GM18873 (cell line): Measurements from ENCODE around the gene PPP6C.
"Not testable (repeated sequence)": the region's sequence is repeated elsewhere in the genome, so short reads cannot be mapped to it uniquely, and the experiment has no call there.

Source experiments
- ATAC-seq: cut with Tn5 transposase; IDR thresholded peaks from one replicate; pipeline ENCODE4 v1.9.1; 2021; ENCODE audit warnings: mild to moderate bottlenecking, moderate library complexity, moderate number of reproducible peaks; ENCODE audit not compliant: unreplicated experiment, low FRiP score

PPP6C gene

GRCh38 chr9:125143377-125144090, 46.1 kb downstream of the PPP6C start, which contains the start of gene SCAI:
SCAI (minus strand) TSS chr9:125143528; CDS start chr9:125143437, 91 bp downstream.
- ATAC-seq: peak; percentile 96

GRCh38 chr9:125142560-125143376, 46.8 kb downstream of the PPP6C start:
- ATAC-seq: no peak

- ATAC-seq: no peak
These were observed 47.9 kb downstream of the PPP6C start for GRCh38 chr9:125141751-125142150.

GRCh38 chr9:125141251-125141650, 48.4 kb downstream of the PPP6C start:
- ATAC-seq: no peak

- ATAC-seq: no peak
These were observed 49.0 kb downstream of the PPP6C start for GRCh38 chr9:125140576-125140975.

GRCh38 chr9:125137200-125137599, 52.4 kb downstream of the PPP6C start:
- no peak for ATAC-seq

GRCh38 chr9:125134976-125135375, 54.6 kb downstream of the PPP6C start:
- no peak for ATAC-seq

- no peak for ATAC-seq
These were observed 55.9 kb downstream of the PPP6C start for GRCh38 chr9:125133403-125134329.

- ATAC-seq: no peak
These were observed 57.8 kb downstream of the PPP6C start for GRCh38 chr9:125131778-125132177.

- ATAC-seq: peak; percentile 60
These were observed 63.4 kb downstream of the PPP6C start for GRCh38 chr9:125126019-125126746.

- no peak for ATAC-seq
These were observed 64.1 kb downstream of the PPP6C start for GRCh38 chr9:125125523-125125922.

- ATAC-seq: no peak
These were observed 68.5 kb downstream of the PPP6C start for GRCh38 chr9:125121146-125121545.

- ATAC-seq: no peak
These were observed 69.8 kb downstream of the PPP6C start for GRCh38 chr9:125119643-125120286.

GRCh38 chr9:125118696-125119095, 70.9 kb downstream of the PPP6C start:
- not testable (repeated sequence) for ATAC-seq

GRCh38 chr9:125114503-125114902, 75.1 kb downstream of the PPP6C start:
- ATAC-seq: not testable (repeated sequence)

- no peak for ATAC-seq
These were observed 79.1 kb downstream of the PPP6C start for GRCh38 chr9:125110464-125110863.

GRCh38 chr9:125108541-125108940, 81.1 kb downstream of the PPP6C start:
- not testable (repeated sequence) for ATAC-seq

GRCh38 chr9:125106285-125106893, 83.2 kb downstream of the PPP6C start:
- ATAC-seq: no peak
